Measurements from ENCODE around the gene ARHGAP11A.

The ARHGAP11A gene

DNA sequence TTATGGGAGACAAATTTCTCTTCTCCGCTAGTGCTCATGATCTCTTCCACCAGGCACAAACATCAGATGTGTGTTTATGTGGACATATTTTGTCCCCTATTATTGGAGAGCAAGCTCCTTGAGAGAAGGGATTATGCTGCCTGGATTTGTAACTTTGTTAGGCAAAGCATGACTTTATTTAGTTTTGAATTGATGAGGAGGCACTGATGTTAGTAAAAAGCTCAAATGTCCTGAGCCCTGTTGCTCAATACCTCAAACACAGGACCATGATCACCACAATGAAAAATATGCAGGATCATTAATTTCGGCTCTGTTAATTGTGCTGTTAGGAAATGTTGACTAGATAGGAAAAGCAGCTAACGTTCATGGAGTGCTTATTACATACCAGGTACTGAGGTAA, 55.3 kb downstream of the ARHGAP11A start:
- no peak overlapping the region for H3K4me2 ChIP-seq (ENCODE audit: low read length)

DNA sequence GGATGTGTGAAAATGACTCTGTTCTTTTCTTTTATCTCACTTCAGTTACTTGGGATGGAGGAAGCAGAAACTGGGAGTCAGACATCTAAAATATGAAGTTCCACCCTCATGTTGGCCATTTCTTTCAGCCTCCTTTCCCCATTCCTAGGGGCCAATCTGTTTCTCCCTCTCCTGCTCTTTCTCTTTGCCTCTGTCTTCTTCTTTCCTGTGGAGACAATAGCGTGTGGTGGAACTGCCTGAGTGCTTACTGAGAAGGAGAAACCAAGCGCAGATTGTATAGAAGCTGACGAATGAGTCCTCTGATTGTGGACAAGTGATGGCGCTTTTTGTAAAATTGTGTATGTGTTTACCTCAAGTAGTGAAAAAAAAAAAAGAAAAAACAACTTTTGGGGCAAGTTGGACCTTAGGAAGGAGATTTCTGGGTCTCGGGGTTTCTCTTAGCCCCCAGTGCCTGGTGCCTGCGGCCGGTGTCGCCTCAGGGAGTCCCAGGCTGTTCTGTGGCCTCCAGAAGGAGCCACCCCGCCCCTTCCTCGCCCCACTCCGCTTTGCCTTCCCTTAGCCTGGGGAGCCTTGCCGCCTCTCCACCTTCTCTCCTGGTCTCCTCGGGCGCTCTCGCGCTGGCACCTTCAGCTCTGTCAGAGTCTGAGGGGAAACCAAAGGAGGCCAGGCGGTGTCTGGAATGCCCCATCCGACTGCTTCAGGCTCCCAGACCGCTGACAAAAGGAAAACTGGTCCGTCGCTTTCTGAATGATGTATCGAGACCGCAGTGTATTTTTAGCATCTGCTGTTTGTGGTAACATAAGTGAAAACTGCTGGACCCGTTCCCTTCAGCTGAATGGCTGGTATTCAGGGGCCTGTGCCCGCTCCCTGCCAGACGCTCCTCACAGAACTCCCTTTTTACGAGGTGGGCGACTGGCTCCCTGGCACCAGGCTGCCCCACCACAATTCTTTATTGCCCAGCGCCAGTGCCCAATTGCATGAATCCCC, 56.3 kb downstream of the ARHGAP11A start:
- peaks cover 2% of the 10 kb centered on the region; the same call in 1 of the 2 replicates for H3K36me3 ChIP-seq (ENCODE audit: insufficient read depth, low read length)
- no peak overlapping the region for H3K9ac ChIP-seq (ENCODE audit: low read length)
- no peaks in the 10 kb centered on the region for H3K4me1 ChIP-seq (ENCODE audit: insufficient read depth, low read length, severe bottlenecking)
- no peaks in the 10 kb centered on the region for H3F3A ChIP-seq (ENCODE audit: insufficient read depth, low read length)
- no peaks in the 10 kb centered on the region for H3K79me2 ChIP-seq (ENCODE audit: insufficient read depth, low read length)
- H2AFZ ChIP-seq (ENCODE audit: low read length), result no peak overlapping the region
- no peaks in the 10 kb centered on the region for H3K9me3 ChIP-seq (ENCODE audit: low read length)
- no peak overlapping the region for H3K27ac ChIP-seq (ENCODE audit: low read depth, low read length, poor library complexity, severe bottlenecking)
- H3K4me2 ChIP-seq (ENCODE audit: low read length), result no peak overlapping the region
- no peaks in the 10 kb centered on the region for H3K27me3 ChIP-seq (ENCODE audit: insufficient read depth, low read length)
- H4K20me1 ChIP-seq (ENCODE audit: insufficient read depth, low read length), result no peaks in the 10 kb centered on the region
- no peaks in the 10 kb centered on the region for H3K9me2 ChIP-seq (ENCODE audit: low read depth, low read length)
- no peak for TF ChIP-seq EZH2 (IDR thresholded peaks at IDR 0.05; ENCODE audit: borderline replicate concordance, low read length)
- TF ChIP-seq, protein P1, sequence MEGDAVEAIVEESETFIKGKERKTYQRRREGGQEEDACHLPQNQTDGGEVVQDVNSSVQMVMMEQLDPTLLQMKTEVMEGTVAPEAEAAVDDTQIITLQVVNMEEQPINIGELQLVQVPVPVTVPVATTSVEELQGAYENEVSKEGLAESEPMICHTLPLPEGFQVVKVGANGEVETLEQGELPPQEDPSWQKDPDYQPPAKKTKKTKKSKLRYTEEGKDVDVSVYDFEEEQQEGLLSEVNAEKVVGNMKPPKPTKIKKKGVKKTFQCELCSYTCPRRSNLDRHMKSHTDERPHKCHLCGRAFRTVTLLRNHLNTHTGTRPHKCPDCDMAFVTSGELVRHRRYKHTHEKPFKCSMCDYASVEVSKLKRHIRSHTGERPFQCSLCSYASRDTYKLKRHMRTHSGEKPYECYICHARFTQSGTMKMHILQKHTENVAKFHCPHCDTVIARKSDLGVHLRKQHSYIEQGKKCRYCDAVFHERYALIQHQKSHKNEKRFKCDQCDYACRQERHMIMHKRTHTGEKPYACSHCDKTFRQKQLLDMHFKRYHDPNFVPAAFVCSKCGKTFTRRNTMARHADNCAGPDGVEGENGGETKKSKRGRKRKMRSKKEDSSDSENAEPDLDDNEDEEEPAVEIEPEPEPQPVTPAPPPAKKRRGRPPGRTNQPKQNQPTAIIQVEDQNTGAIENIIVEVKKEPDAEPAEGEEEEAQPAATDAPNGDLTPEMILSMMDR (IDR thresholded peaks at IDR 0.05; ENCODE audit: low read length), result no peak
- no peak overlapping the region for H3K4me3 ChIP-seq (ENCODE audit: low read depth, low read length, poor library complexity, severe bottlenecking)

More for the DNA sequence above, 55.3 kb downstream of the ARHGAP11A start:
- no peaks in the 10 kb centered on the region for H3F3A ChIP-seq (ENCODE audit: insufficient read depth, low read length)
- H3K27ac ChIP-seq (ENCODE audit: low read depth, low read length, poor library complexity, severe bottlenecking), result no peak overlapping the region
- H3K4me3 ChIP-seq (ENCODE audit: low read depth, low read length, poor library complexity, severe bottlenecking), result no peak overlapping the region
- no peaks in the 10 kb centered on the region for H4K20me1 ChIP-seq (ENCODE audit: insufficient read depth, low read length)
- no peaks in the 10 kb centered on the region for H3K4me1 ChIP-seq (ENCODE audit: insufficient read depth, low read length, severe bottlenecking)
- no peak overlapping the region for H2AFZ ChIP-seq (ENCODE audit: low read length)
- no peaks in the 10 kb centered on the region for H3K27me3 ChIP-seq (ENCODE audit: insufficient read depth, low read length)
- TF ChIP-seq, protein P1 (IDR thresholded peaks at IDR 0.05; ENCODE audit: low read length), result no peak
- no peak for TF ChIP-seq EZH2 (IDR thresholded peaks at IDR 0.05; ENCODE audit: borderline replicate concordance, low read length)
- H3K9ac ChIP-seq (ENCODE audit: low read length), result no peak overlapping the region
- H3K9me3 ChIP-seq (ENCODE audit: low read length), result no peaks in the 10 kb centered on the region
- H3K9me2 ChIP-seq (ENCODE audit: low read depth, low read length), result no peaks in the 10 kb centered on the region
- H3K36me3 ChIP-seq (ENCODE audit: insufficient read depth, low read length), result peaks cover 9% of the 10 kb centered on the region; the same call in 1 of the 2 replicates
- no peaks in the 10 kb centered on the region for H3K79me2 ChIP-seq (ENCODE audit: insufficient read depth, low read length)

DNA sequence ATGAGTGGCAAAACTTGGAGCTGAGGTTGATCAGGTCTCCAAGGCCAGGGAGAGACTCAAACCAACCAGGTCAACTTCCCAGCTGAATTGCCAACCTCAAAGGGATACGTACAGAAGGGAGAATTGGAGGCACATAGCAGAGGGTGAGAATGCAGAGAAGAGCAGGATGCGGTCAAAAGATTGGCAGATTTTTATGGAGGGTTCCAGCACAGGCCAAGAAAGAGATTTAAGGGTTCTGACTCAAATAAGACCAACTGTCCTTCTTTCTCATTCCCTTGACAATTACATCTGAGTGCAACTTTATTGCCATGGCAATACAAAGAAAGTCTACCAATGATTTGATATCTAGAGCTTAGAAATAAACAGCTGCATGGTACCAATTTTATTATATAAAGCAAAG, 59.4 kb downstream of the ARHGAP11A start:
- H3K27ac ChIP-seq (ENCODE audit: low read depth, low read length, poor library complexity, severe bottlenecking), result no peak overlapping the region
- TF ChIP-seq EZH2 (IDR thresholded peaks at IDR 0.05; ENCODE audit: borderline replicate concordance, low read length), result no peak
- TF ChIP-seq, protein P1 (IDR thresholded peaks at IDR 0.05; ENCODE audit: low read length), result no peak
- no peaks in the 10 kb centered on the region for H3K9me3 ChIP-seq (ENCODE audit: low read length)
- H3K9ac ChIP-seq (ENCODE audit: low read length), result no peak overlapping the region
- no peak overlapping the region for H3K4me3 ChIP-seq (ENCODE audit: low read depth, low read length, poor library complexity, severe bottlenecking)
- no peaks in the 10 kb centered on the region for H4K20me1 ChIP-seq (ENCODE audit: insufficient read depth, low read length)
- no peaks in the 10 kb centered on the region for H3K79me2 ChIP-seq (ENCODE audit: insufficient read depth, low read length)
- no peaks in the 10 kb centered on the region for H3K4me1 ChIP-seq (ENCODE audit: insufficient read depth, low read length, severe bottlenecking)
- H3K4me2 ChIP-seq (ENCODE audit: low read length), result no peak overlapping the region
- H3F3A ChIP-seq (ENCODE audit: insufficient read depth, low read length), result no peaks in the 10 kb centered on the region
- H2AFZ ChIP-seq (ENCODE audit: low read length), result no peak overlapping the region
- H3K36me3 ChIP-seq (ENCODE audit: insufficient read depth, low read length), result no peaks in the 10 kb centered on the region
- no peaks in the 10 kb centered on the region for H3K27me3 ChIP-seq (ENCODE audit: insufficient read depth, low read length)
- H3K9me2 ChIP-seq (ENCODE audit: low read depth, low read length), result no peaks in the 10 kb centered on the region
